HL-60 (cell line): ENCODE measurements around the gene MYOM1.

Experiments used
- DNase-seq, 2 experiments: peaks; one replicate each; pipeline ENCODE4 v3.0.0-alpha.2; 2010 to 2020; ENCODE audit warnings: low read depth in 1 of 2, low spot score in 1 of 2
- H3K27ac ChIP-seq: fragments of 250-450 bp; sonication (Bioruptor Pico); replicated peaks from 2 replicates; pipeline ENCODE4 v1.5.1; 2020; ENCODE audit warnings: mild to moderate bottlenecking, moderate library complexity
- H3K27me3 ChIP-seq: fragments of 250-450 bp; sonication (Bioruptor Pico); 2 replicates; pipeline ENCODE4 v1.5.1; 2021; ENCODE audit warnings: mild to moderate bottlenecking, moderate library complexity; ENCODE audit not compliant: insufficient read depth, poor library complexity, severe bottlenecking
- H3K4me3 ChIP-seq: replicated peaks from 2 replicates; pipeline ENCODE4 v1.5.1; 2011; ENCODE audit warnings: mild to moderate bottlenecking, control low read depth, low read length; ENCODE audit not compliant: insufficient read depth
- GABPA ChIP-seq: IDR thresholded peaks from 2 replicates; pipeline ENCODE4 v1.6.1; 2012; ENCODE audit warnings: low read depth
- POLR2AphosphoS5 ChIP-seq: IDR thresholded peaks from 2 replicates; pipeline ENCODE4 v1.6.1; 2012; ENCODE audit warnings: low read depth
- REST ChIP-seq: IDR thresholded peaks from 2 replicates; pipeline ENCODE4 v1.6.1; 2012; ENCODE audit warnings: low read depth; ENCODE audit not compliant: insufficient replicate concordance
- SPI1 ChIP-seq: IDR thresholded peaks from 2 replicates; pipeline ENCODE4 v1.6.1; 2012; ENCODE audit warnings: low read depth, mild to moderate bottlenecking, borderline replicate concordance
- TF ChIP-seq, protein P1 (sequence below): IDR thresholded peaks from one replicate; pipeline ENCODE4 v1.5.1; 2011; ENCODE audit warnings: low read length, control low read depth, inconsistent platforms; ENCODE audit not compliant: insufficient read depth

Gene MYOM1

DNA sequence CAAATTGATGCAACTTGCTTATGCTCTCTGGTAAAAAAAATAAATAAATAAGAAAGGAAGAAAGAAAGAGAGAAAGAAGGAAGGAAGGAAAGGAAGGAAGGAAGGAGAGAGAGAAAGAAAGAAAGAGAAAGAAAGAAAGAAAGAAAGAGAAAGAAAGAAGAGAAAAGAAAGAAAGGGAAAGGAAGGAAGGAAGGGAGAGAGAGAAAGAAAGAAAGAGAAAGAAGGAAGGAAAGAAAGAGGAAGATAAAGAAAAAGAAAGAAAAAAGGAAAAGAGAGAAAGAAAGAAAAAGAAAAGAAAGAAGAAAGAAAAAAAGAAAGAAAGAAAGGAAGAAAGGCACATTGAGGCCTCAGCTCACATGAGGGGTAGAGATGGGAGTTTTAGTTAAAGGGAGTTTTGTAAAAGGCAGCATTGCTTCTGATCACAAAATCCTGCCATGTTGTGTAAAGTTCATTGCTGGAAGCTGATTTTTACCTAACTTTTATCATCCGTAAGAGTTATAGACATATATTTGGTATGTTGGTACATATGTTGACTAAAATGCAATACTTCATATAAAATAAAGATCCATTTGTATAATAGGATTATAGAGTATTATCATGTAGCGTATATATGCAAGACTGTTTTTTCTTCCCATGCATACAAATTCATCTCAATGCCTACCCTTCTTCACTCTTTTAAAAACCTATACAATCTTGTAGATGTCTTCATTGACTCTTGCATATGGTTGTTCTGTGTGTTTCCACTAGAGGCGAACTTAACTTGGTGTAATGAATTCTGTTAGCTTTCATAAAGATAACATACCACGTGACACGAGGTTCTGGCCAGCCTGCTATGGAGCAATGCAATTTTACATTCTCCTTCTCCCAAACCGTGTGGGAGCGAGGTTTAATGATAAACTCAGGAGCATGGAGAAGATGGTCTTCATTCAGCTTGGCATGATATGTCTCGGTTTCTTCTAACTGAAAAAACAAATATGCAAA lies 32.8 kb downstream of the MYOM1 start:
- TF ChIP-seq SPI1 (no peak), REST (no peak), POLR2AphosphoS5 (no peak), GABPA (no peak)
- TF ChIP-seq, protein P1, sequence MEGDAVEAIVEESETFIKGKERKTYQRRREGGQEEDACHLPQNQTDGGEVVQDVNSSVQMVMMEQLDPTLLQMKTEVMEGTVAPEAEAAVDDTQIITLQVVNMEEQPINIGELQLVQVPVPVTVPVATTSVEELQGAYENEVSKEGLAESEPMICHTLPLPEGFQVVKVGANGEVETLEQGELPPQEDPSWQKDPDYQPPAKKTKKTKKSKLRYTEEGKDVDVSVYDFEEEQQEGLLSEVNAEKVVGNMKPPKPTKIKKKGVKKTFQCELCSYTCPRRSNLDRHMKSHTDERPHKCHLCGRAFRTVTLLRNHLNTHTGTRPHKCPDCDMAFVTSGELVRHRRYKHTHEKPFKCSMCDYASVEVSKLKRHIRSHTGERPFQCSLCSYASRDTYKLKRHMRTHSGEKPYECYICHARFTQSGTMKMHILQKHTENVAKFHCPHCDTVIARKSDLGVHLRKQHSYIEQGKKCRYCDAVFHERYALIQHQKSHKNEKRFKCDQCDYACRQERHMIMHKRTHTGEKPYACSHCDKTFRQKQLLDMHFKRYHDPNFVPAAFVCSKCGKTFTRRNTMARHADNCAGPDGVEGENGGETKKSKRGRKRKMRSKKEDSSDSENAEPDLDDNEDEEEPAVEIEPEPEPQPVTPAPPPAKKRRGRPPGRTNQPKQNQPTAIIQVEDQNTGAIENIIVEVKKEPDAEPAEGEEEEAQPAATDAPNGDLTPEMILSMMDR: no peak
- DNase-seq: no peak
- Histone ChIP-seq H3K27me3 (no peaks in the 10 kb centered on the region), H3K27ac (no peak overlapping the region), H3K4me3 (no peak overlapping the region)

- no peak for TF ChIP-seq SPI1
- TF ChIP-seq, protein P1: no peak
- no peak for TF ChIP-seq POLR2AphosphoS5
- no peak for TF ChIP-seq REST
- TF ChIP-seq GABPA: no peak
- no peaks in the 10 kb centered on the region for H3K27me3 ChIP-seq
- no peak overlapping the region for H3K27ac ChIP-seq
- no peak overlapping the region for H3K4me3 ChIP-seq
- DNase-seq: no peak
These were observed 35.3 kb downstream of the MYOM1 start for GRCh38 chr18:3184275-3184963.

DNA sequence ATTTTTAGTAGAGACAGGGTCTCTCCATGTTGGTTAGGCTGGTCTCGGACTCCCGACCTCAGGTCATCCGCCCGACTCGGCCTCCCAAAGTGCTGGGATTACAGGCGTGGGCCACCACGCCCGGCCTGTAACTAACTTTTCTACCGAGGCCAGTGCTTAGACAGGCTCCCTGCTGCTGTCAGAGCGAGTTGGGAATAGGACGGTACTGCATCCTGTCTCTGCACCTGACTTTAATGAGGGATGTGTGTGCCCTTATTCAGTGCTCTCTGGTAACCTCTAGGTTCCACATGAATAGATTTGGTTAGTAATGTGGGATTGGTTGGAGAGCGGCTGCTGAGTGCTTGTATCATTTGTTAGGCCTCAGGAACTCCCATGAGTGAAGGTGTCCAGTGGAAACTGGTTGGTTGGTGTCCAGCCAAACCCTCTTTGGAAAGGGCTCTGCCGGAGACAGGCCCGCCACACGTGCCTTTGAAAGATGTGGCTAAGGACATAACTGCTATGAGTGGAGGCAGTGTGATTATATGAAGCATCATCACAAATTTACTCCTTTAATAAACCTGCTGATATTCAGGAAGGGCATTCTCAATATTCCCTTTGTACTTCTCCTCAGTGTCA lies 36.6 kb downstream of the MYOM1 start:
- no peaks in the 10 kb centered on the region for H3K27me3 ChIP-seq
- no peak overlapping the region for H3K4me3 ChIP-seq
- no peak for DNase-seq
- TF ChIP-seq, protein P1: no peak
- TF ChIP-seq POLR2AphosphoS5: no peak
- no peak for TF ChIP-seq REST
- no peak for TF ChIP-seq SPI1
- no peak for TF ChIP-seq GABPA
- no peak overlapping the region for H3K27ac ChIP-seq
